K562 (cell line): Measurements from ENCODE around the gene OPCML. TPM values are rescaled to one million over a fixed set of nuclear protein-coding genes. Genes with fewer than 3 reads are reported as not detected.

ENCODE experiments used
- AFF1 ChIP-seq, 2 experiments: fragments of 450-650 bp; IDR thresholded peaks; 2 replicates each; pipeline ENCODE4 v1.6.1; 2018; ENCODE audit warnings: mild to moderate bottlenecking in 2 of 2, low read depth in 1 of 2; ENCODE audit not compliant: partially characterized antibody in 2 of 2
- ATF6 ChIP-seq: sonication (generic); formaldehyde crosslinking; IDR thresholded peaks from 2 replicates; pipeline ENCODE4 v1.4.0; 2020; ENCODE audit warnings: mild to moderate bottlenecking, missing genetic modification reagents
- FOS ChIP-seq: IDR thresholded peaks from 3 replicates; pipeline ENCODE4 v1.6.1; 2011; ENCODE audit not compliant: insufficient read length; ENCODE audit errors: extremely low read depth
- HMG20B ChIP-seq: fragments of 250-450 bp; sonication (Bioruptor Pico); IDR thresholded peaks from 2 replicates; pipeline ENCODE4 v1.5.0; 2021; ENCODE audit warnings: mild to moderate bottlenecking
- HNRNPK ChIP-seq: fragments of 200-400 bp; formaldehyde crosslinking; IDR thresholded peaks from one replicate; pipeline ENCODE4 v1.6.1; 2018; ENCODE audit warnings: mild to moderate bottlenecking, low read depth, low read length; ENCODE audit not compliant: poor library complexity, severe bottlenecking
- TGIF2 ChIP-seq: sonication (generic); formaldehyde crosslinking; IDR thresholded peaks from 2 replicates; pipeline ENCODE4 v1.8.1; 2022; ENCODE audit warnings: mild to moderate bottlenecking, missing genetic modification reagents, moderate library complexity
- ZC3H4 ChIP-seq: sonication (generic); formaldehyde crosslinking; IDR thresholded peaks from 2 replicates; pipeline ENCODE4 v1.9.0; 2021; ENCODE audit warnings: missing genetic modification reagents, borderline replicate concordance
- ZNF584 ChIP-seq: fragments of 200-800 bp; sonication (Bioruptor generic); IDR thresholded peaks from 2 replicates; pipeline ENCODE4 v1.6.1; 2016; ENCODE audit warnings: low read depth, mild to moderate bottlenecking, missing genetic modification characterization, missing compliant biosample characterization
- polyA plus RNA-seq, 8 experiments: library from polyadenylated mRNA; depleted of rRNA in 4 of 8; stranded (reverse) in 5 of 8; unstranded in 3 of 8; fragments of >200 nt; fragmentation: Nextera tagmentation in 2 of 8; fragmentation: Illumina TruSeq in 1 of 8; extraction: Ambion mirVana in 2 of 8; extraction: Trizol in 1 of 8; gene quantifications; 2 replicates each; pipeline versions ENCODE4 v1.2.1 to v1.2.3, GENCODE V29; 2011 to 2014; ENCODE audit warnings: inconsistent platforms in 1 of 8, missing spikeins in 1 of 8
- total RNA-seq, 7 experiments: library from RNA; depleted of rRNA in 6 of 7; stranded (reverse); fragments of >200 nt in 6 of 7; fragmentation: Illumina TruSeq in 2 of 7; extraction: Trizol in 2 of 7; gene quantifications; 2 replicates each; pipeline versions ENCODE4 v1.2.1 to v1.2.3, GENCODE V29; 2011 to 2021; ENCODE audit warnings: low replicate concordance in 1 of 7
- TF ChIP-seq, protein P1 (sequence below), 2 experiments: fragments of 450-650 bp; IDR thresholded peaks; 2 replicates each; pipeline ENCODE4 v1.6.1; 2016; ENCODE audit warnings: mild to moderate bottlenecking in 2 of 2, borderline replicate concordance in 1 of 2, low read depth in 1 of 2, moderate library complexity in 1 of 2
- TF ChIP-seq, protein P2 (sequence below): sonication (generic); formaldehyde crosslinking; IDR thresholded peaks from 2 replicates; pipeline ENCODE4 v1.8.1; 2023; ENCODE audit warnings: mild to moderate bottlenecking, missing genetic modification reagents

OPCML gene
- total and polyA plus RNA-seq, 9 of the 15 experiments (the other 6 are each of a cell fraction or from before 2014, with no cell fraction given): not detected

- TF ChIP-seq, protein P1, sequence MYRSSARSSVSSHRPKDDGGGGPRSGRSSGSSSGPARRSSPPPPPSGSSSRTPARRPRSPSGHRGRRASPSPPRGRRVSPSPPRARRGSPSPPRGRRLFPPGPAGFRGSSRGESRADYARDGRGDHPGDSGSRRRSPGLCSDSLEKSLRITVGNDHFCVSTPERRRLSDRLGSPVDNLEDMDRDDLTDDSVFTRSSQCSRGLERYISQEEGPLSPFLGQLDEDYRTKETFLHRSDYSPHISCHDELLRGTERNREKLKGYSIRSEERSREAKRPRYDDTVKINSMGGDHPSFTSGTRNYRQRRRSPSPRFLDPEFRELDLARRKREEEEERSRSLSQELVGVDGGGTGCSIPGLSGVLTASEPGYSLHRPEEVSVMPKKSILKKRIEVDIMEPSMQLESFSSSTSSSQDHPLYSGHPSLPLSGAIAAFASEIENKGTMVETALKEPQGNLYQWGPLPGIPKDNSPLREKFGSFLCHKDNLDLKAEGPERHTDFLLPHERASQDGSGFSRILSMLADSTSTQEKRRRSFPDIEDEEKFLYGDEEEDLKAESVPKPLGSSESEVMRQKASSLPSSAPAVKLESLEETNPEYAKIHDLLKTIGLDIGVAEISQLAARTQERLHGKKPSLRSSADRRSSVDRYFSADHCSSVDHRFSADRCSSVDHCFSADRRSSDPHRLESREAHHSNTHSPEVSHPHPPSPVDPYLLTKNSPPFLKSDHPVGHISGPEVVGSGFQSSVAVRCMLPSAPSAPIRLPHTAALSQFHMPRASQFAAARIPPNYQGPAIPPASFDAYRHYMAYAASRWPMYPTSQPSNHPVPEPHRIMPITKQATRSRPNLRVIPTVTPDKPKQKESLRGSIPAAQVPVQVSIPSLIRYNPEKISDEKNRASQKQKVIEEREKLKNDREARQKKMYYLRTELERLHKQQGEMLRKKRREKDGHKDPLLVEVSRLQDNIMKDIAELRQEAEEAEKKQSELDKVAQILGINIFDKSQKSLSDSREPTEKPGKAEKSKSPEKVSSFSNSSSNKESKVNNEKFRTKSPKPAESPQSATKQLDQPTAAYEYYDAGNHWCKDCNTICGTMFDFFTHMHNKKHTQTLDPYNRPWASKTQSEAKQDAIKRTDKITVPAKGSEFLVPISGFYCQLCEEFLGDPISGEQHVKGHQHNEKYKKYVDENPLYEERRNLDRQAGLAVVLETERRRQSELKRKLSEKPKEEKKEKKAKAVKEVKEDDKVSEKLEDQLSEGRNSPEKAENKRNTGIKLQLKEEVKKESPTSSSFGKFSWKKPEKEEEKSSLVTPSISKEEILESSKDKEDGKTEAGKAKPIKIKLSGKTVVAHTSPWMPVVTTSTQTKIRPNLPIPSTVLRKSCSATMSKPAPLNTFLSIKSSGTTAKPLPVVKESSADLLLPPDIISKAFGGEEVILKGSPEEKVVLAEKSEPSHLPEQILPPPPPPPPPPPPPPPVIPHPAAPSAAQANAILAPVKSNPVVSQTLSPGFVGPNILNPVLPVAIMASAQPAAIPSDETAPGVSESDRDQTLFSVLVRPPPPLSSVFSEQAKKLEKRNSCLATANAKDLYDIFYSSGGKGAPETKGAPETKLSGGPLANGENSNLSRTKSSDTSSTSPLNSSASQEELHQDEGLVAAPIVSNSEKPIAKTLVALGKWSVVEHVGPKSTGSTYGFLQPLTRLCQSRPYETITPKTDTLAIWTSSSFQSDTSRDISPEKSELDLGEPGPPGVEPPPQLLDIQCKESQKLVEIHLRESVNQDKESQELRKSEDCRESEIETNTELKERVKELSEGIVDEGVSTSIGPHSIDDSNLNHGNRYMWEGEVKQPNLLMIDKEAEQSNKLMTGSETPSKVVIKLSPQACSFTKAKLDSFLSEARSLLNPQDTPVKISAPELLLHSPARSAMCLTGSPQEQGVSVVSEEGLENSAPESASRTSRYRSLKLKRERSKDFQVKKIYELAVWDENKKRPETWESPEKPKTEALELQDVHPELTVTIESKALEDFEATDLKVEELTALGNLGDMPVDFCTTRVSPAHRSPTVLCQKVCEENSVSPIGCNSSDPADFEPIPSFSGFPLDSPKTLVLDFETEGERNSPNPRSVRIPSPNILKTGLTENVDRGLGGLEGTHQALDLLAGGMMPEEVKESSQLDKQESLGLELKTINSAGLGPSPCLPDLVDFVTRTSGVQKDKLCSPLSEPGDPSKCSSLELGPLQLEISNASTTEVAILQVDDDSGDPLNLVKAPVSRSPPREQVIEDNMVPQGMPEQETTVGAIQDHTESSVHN (IDR thresholded peaks at IDR 0.05; ENCODE audit: borderline replicate concordance in 1 of 2, low read depth in 1 of 2): no peak
- TF ChIP-seq AFF1 (IDR thresholded peaks at IDR 0.05; ENCODE audit: low read depth in 1 of 2, partially characterized antibody in 2 of 2) (no peak), FOS (no peak), HNRNPK (no peak), ZNF584 (CRISPR knock-in tag) (no peak), TGIF2 (CRISPR knock-in tag) (no peak), ZC3H4 (CRISPR knock-in tag) (no peak), ATF6 (no peak), HMG20B (no peak)
- TF ChIP-seq, protein P2, sequence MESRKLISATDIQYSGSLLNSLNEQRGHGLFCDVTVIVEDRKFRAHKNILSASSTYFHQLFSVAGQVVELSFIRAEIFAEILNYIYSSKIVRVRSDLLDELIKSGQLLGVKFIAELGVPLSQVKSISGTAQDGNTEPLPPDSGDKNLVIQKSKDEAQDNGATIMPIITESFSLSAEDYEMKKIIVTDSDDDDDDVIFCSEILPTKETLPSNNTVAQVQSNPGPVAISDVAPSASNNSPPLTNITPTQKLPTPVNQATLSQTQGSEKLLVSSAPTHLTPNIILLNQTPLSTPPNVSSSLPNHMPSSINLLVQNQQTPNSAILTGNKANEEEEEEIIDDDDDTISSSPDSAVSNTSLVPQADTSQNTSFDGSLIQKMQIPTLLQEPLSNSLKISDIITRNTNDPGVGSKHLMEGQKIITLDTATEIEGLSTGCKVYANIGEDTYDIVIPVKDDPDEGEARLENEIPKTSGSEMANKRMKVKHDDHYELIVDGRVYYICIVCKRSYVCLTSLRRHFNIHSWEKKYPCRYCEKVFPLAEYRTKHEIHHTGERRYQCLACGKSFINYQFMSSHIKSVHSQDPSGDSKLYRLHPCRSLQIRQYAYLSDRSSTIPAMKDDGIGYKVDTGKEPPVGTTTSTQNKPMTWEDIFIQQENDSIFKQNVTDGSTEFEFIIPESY (CRISPR knock-in tag): no peak
Measured at GRCh38 chr11:132623511-132623910, 908.8 kb downstream of the OPCML start (continued).
